ENCODE measurements around the gene VAMP2.

DNA sequence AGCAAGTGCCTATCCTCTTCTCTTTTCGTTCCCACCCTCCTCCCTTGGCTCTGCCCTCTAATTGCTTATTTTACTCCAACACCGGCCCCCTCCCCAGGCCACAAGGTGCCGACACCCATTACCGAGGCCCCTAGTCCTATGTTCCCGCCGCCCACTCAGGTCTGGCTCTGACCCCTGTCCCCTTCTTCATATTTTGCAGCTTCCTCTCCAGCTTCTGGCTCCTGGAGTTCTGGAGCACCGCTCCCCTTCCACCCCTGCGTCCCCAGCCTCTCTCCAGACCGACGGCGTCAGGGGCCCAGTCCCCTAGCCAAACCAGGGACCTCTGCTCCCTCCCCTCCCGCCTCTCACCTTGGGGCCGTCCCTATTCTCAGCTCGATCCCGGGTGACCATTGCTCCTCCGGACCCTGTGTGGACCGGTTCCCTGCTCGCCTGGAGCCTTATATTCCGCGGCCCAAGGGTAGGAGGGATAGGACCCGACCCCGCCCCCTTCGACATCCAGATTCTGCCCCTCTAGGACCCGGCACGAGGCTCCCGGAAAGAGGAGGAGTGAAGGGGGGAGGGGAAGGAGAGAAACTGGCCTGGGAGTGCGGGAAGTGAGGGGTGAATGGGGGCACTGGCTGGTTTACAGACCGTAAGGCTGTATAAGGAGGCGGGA lies 38.9 kb downstream of the VAMP2 start, which contains the start of gene HES7:
- TF ChIP-seq, protein P1, sequence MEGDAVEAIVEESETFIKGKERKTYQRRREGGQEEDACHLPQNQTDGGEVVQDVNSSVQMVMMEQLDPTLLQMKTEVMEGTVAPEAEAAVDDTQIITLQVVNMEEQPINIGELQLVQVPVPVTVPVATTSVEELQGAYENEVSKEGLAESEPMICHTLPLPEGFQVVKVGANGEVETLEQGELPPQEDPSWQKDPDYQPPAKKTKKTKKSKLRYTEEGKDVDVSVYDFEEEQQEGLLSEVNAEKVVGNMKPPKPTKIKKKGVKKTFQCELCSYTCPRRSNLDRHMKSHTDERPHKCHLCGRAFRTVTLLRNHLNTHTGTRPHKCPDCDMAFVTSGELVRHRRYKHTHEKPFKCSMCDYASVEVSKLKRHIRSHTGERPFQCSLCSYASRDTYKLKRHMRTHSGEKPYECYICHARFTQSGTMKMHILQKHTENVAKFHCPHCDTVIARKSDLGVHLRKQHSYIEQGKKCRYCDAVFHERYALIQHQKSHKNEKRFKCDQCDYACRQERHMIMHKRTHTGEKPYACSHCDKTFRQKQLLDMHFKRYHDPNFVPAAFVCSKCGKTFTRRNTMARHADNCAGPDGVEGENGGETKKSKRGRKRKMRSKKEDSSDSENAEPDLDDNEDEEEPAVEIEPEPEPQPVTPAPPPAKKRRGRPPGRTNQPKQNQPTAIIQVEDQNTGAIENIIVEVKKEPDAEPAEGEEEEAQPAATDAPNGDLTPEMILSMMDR (conservative IDR thresholded peaks at IDR 0.05; ENCODE audit: low read depth, low read length): no peak
- TF ChIP-seq EZH2 (IDR thresholded peaks at IDR 0.05; ENCODE audit: low read length, unreplicated experiment): no peak

Measured in PC-3 (cell line).